HG02884 (cell line): Measurements from ENCODE around the gene MT1A.
A peak's percentile ranks its signal among the peaks of the same experiment; 100 is the strongest.

Experiments
- ATAC-seq: cut with Tn5 transposase; IDR thresholded peaks from one replicate; pipeline ENCODE4 v1.9.1; 2021; ENCODE audit warnings: mild to moderate bottlenecking, moderate library complexity; ENCODE audit not compliant: unreplicated experiment

Gene MT1A

GRCh38 chr16:56637814-56638750 is at the start of gene MT1A:
Gene MT1A, plus strand, starts transcription at chr16:56638666. Its CDS starts 73 bp downstream, at chr16:56638739.
- no peak for ATAC-seq

DNA sequence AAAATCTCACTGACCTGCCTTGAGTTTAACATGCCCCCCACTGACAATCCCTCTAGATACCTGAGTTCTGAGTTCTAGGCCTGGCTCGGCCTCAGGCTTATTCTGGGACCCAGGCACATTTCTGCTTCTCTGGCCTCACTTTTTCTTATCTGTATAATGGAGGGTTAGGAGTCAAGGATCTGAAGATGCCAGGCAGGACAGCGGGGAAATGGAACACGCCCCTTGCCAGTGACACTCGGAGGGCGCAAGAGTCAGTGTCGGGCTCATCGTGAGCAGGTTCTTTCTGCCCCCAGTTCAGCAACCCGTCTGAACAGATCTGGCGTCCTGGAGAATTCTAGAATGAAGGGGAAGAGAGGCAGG is 49.7 kb upstream of the MT1A start:
- ATAC-seq = no peak

DNA sequence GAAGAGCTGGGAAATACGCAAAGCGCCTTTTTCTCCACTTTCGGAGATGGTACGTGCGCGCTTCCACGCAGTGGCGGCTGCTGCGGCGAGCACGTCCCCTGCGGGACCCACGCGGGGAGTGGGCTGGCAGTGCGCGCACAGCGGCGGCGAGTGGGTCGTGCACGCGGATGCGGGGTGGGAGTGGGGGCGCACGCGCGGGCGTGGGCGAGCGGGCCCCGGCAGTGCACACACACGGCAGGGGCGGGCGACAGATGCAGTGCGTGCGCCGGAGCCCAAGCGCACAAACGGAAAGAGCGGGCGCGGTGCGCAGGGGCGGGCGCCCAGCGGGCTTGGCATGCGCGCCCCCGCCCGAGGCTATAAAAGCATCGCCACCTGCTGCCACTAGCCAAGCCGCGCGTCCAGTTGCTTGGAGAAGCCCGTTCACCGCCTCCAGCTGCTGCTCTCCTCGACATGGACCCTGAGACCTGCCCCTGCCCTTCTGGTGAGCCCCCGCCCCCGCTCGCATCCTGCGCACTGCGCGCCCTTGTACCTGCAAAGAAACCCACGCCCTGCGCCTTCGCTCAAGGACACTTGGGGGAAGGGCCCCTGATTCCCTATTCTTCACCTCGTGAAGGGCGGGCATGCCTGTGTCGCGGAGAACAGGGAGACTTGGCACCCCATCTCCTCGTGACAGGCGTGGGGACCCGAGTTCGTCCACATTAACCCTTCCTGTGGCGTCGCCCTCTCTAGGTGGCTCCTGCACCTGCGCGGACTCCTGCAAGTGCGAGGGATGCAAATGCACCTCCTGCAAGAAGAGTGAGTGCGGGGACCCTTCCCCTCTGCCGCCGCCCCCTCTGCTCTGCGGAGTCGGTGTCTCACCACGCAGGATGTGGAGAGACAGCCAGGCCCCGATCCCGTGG is 49.1 kb upstream of the MT1A start, which contains the start of gene MT3:
MT3 (plus strand) TSS at position 388 of the 899 bp plus-strand sequence; CDS start at position 451, 63 bp downstream.
- ATAC-seq = no peak

- ATAC-seq = no peak
Measured at GRCh38 chr16:56591377-56592060, 46.9 kb upstream of the MT1A start.

DNA sequence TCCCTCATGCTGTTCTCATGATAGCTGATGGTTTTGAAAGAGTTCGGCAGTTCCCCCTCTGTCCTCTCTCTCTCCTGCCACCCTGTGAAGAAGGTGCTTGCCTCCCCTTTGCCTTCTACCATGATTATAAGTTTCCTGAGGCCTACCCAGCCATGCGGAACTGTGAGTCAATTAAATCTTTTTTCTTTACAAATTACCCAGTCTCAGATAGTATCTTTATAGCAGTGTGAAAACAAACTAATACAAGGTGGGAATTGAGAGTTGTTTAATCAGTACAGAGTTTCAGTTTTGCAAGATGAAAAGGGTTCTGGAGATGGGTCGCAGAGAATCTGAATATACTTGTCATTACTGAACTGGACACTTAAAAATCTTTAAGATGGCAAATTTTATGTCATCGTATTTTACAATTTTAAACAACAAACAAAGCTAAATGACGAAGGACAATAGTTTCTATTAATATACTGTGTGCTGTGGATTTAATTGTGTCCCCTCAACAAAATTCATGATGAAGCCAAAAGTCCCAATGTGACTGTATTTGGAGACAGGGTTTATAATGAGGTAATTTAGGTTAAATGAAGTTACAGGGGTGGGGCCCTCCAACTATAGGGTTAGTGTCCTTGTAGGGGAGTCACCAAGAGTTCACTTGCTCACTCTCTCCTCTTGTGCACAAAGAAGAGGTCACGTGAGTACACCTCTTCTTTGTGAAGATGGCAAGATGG is 44.7 kb upstream of the MT1A start:
- ATAC-seq = no peak

GRCh38 chr16:56594292-56594619 is 44.2 kb upstream of the MT1A start:
- ATAC-seq = no peak

- ATAC-seq = no peak
Measured at GRCh38 chr16:56600398-56600999, 38.0 kb upstream of the MT1A start.

GRCh38 chr16:56601325-56601724 is 37.1 kb upstream of the MT1A start:
- ATAC-seq = no peak

DNA sequence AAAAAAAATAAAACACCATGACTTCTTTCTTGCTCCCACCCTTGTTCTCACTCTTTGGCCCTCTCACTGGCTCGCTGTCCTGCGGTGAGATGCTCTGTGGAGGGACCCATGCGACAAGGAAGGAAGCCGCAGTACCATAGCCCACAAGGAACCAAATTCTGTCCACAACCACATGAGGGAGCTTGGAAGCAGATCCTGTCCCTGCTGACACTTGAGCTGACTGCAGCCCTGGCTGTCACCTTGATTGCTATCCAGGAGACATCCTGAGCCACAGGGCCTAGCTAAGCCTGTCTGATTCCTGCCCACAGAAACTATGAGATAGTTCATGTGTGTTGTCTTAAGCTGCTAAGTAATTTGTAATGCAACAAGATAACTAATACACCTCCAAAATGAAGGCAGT is 34.9 kb upstream of the MT1A start:
- ATAC-seq = no peak

- no peak for ATAC-seq
Measured at GRCh38 chr16:56604966-56605365, 33.5 kb upstream of the MT1A start.

DNA sequence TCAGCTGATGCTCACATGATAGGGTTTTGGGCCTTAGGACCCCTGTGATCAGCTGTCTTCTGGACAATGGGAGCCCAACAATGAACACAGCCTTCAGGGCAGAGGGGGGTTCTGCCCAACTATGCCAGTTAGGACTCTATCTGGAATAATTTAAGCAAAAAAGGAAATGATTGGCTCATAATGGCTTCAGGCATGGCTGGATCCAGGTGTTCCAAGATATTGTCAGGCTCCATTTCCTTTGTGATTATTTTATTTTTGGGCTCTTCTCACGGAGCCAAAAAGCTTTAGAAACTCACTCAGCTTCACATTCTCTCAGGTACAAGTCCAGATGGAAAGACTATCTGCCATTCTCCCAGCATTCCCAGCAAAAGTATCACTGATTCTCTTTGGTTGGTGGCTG is 33.0 kb upstream of the MT1A start:
- ATAC-seq = no peak

GRCh38 chr16:56606071-56606475 is 32.4 kb upstream of the MT1A start:
- ATAC-seq = no peak

GRCh38 chr16:56606476-56607108 is 31.9 kb upstream of the MT1A start:
- ATAC-seq = no peak

- no peak for ATAC-seq
Measured at GRCh38 chr16:56607109-56607618, 31.3 kb upstream of the MT1A start.

GRCh38 chr16:56607675-56608042 is 30.8 kb upstream of the MT1A start:
- no peak for ATAC-seq

GRCh38 chr16:56608043-56608875 is 30.2 kb upstream of the MT1A start, which contains the start of gene MT2A:
Gene MT2A, plus strand, starts transcription at chr16:56608584. Its CDS starts 72 bp downstream, at chr16:56608656.
- ATAC-seq = peak; percentile 87

GRCh38 chr16:56608876-56609462 is 29.5 kb upstream of the MT1A start:
- no peak for ATAC-seq

- peak; percentile 39 for ATAC-seq
Measured at GRCh38 chr16:56609463-56609921, 29.0 kb upstream of the MT1A start.
